DOHH2 (cell line): ENCODE measurements around the gene EIF4B.
"Not testable (repeated sequence)": the region's sequence is repeated elsewhere in the genome, so short reads cannot be mapped to it uniquely, and the experiment has no call there.

Experiments
- H3F3A ChIP-seq: fragments of 200-600 bp; sonication (generic), shearing (Covaris generic); 2 replicates; pipeline ENCODE4 v1.6.0; 2016; ENCODE audit warnings: antibody characterized with exemption, mild to moderate bottlenecking; ENCODE audit not compliant: control insufficient read depth, insufficient read depth
- H3K27ac ChIP-seq: fragments of 200-600 bp; sonication (generic); 2 replicates; pipeline ENCODE4 v1.5.1; 2014; ENCODE audit warnings: low read depth, mild to moderate bottlenecking, low read length, moderate library complexity
- H3K27me3 ChIP-seq: fragments of 200-600 bp; sonication (generic); 2 replicates; pipeline ENCODE4 v1.6.1; 2014; ENCODE audit warnings: mild to moderate bottlenecking, low read length, mixed read lengths; ENCODE audit not compliant: control insufficient read depth
- H3K36me3 ChIP-seq: fragments of 200-600 bp; sonication (generic); 2 replicates; pipeline ENCODE4 v1.6.1; 2014; ENCODE audit warnings: mild to moderate bottlenecking, low read length, moderate library complexity, mixed read lengths; ENCODE audit not compliant: control insufficient read depth
- H3K4me1 ChIP-seq: fragments of 200-600 bp; sonication (generic); 2 replicates; pipeline ENCODE4 v1.6.1; 2014; ENCODE audit warnings: mild to moderate bottlenecking, low read length, mixed read lengths; ENCODE audit not compliant: control insufficient read depth
- H3K4me2 ChIP-seq: fragments of 200-600 bp; sonication (generic); 2 replicates; pipeline ENCODE4 v1.6.0; 2014; ENCODE audit warnings: mild to moderate bottlenecking, low read length, moderate library complexity
- H3K4me3 ChIP-seq: fragments of 200-600 bp; sonication (generic); 2 replicates; pipeline ENCODE4 v1.5.1; 2014; ENCODE audit warnings: mild to moderate bottlenecking, low read length, mixed read lengths
- H3K79me2 ChIP-seq: fragments of 200-600 bp; sonication (generic); 2 replicates; pipeline ENCODE4 v1.6.1; 2014; ENCODE audit warnings: mild to moderate bottlenecking, low read length, mixed read lengths; ENCODE audit not compliant: control insufficient read depth
- H3K9me2 ChIP-seq: fragments of 200-600 bp; sonication (generic); replicated peaks from 2 replicates; pipeline ENCODE4 v1.6.1; 2014; ENCODE audit warnings: mild to moderate bottlenecking, low read length, mixed read lengths; ENCODE audit not compliant: control insufficient read depth
- H3K9me3 ChIP-seq: fragments of 200-600 bp; sonication (generic); 2 replicates; pipeline ENCODE4 v1.6.1; 2014; ENCODE audit warnings: antibody characterized with exemption, low read length, mixed read lengths; ENCODE audit not compliant: control insufficient read depth, insufficient read depth
- H4K20me1 ChIP-seq: fragments of 200-600 bp; sonication (generic); 2 replicates; pipeline ENCODE4 v1.6.0; 2014; ENCODE audit warnings: low read depth, mild to moderate bottlenecking, antibody characterized with exemption, low read length, moderate library complexity; ENCODE audit not compliant: control insufficient read depth, insufficient read depth
- EZH2phosphoT487 ChIP-seq: fragments of 200-600 bp; sonication (generic); IDR thresholded peaks from 2 replicates; pipeline ENCODE4 v1.6.1; 2017; ENCODE audit warnings: borderline replicate concordance, mild to moderate bottlenecking, antibody characterized with exemption, low read length, moderate library complexity, mixed read lengths
- TF ChIP-seq, protein P1 (sequence below): fragments of 200-600 bp; sonication (generic); IDR thresholded peaks from one replicate; pipeline ENCODE4 v1.5.1; 2014; ENCODE audit warnings: antibody characterized with exemption, mild to moderate bottlenecking, low read depth, low read length; ENCODE audit not compliant: poor library complexity, severe bottlenecking

Gene EIF4B

DNA sequence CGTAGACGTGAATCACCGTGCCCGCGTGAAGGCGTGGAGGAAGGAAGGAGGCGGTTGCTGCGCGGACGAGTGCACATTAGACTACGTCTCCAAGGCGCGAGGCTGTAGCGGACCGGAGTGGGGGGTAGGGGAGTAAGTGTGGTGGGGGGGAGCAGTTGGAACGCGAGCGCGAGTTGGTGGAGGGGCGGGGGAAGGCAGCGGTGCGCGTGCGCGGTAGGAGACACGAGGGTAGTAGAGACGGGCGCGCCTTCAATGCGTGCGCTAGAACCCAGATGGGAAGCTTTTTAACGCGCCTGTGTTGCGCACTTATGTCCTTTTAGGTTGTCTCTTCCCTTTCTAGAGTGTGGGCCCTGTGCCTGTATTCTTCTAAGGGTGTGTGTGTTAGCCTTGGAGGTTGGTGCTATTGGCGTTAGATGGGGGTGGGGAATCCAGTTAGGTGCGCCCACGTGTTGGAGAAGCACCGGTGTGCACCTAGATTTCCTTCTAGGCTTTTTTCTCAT lies 604 bp downstream of the EIF4B start:
- peaks cover 64% of the 10 kb centered on the region for H3K79me2 ChIP-seq
- peaks cover 48% of the 10 kb centered on the region for H3K4me1 ChIP-seq
- peak overlapping the region; percentile 88 for H3K27ac ChIP-seq

DNA sequence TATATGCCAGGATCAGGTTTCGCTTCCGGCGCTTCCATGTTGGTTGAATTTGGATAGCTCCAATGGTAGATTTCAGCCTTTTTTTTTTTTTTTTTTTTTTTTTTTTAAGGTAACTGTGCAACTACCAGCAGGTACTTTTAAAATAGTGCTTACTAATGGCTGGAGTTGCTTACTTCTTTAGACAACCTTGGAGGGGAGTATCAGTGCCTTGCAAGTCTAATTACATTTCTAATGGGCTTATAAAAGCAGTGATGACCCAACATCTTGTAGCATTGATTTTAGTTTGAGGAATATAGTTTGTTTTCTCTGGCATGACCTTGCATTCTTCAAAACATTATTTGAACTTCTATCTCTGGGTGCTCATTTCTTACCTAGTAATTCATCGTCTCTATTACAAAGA lies 1.1 kb downstream of the EIF4B start:
- Histone ChIP-seq H3K9me3 (no peaks in the 10 kb centered on the region), H4K20me1 (no peaks in the 10 kb centered on the region; the same call in none of the 2 replicates), H3K4me3 (peak overlapping the region; percentile 91), H3K9me2 (no peaks in the 10 kb centered on the region), H3F3A (peaks cover 20% of the 10 kb centered on the region), H3K36me3 (peaks cover 58% of the 10 kb centered on the region), H3K4me1 (peaks cover 50% of the 10 kb centered on the region), H3K4me2 (peak overlapping the region; percentile 93), H3K79me2 (peaks cover 69% of the 10 kb centered on the region), H3K27ac (peak overlapping the region; percentile 88), H3K27me3 (no peaks in the 10 kb centered on the region)
- TF ChIP-seq EZH2phosphoT487: no peak
- TF ChIP-seq, protein P1, sequence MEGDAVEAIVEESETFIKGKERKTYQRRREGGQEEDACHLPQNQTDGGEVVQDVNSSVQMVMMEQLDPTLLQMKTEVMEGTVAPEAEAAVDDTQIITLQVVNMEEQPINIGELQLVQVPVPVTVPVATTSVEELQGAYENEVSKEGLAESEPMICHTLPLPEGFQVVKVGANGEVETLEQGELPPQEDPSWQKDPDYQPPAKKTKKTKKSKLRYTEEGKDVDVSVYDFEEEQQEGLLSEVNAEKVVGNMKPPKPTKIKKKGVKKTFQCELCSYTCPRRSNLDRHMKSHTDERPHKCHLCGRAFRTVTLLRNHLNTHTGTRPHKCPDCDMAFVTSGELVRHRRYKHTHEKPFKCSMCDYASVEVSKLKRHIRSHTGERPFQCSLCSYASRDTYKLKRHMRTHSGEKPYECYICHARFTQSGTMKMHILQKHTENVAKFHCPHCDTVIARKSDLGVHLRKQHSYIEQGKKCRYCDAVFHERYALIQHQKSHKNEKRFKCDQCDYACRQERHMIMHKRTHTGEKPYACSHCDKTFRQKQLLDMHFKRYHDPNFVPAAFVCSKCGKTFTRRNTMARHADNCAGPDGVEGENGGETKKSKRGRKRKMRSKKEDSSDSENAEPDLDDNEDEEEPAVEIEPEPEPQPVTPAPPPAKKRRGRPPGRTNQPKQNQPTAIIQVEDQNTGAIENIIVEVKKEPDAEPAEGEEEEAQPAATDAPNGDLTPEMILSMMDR: no peak

More for the DNA sequence above, 604 bp downstream of the EIF4B start:
- Histone ChIP-seq H3K9me3 (no peaks in the 10 kb centered on the region), H3K4me3 (peak overlapping the region; percentile 91), H3F3A (peaks cover 20% of the 10 kb centered on the region), H3K4me2 (peak overlapping the region; percentile 93), H3K9me2 (no peaks in the 10 kb centered on the region), H3K36me3 (peaks cover 53% of the 10 kb centered on the region), H4K20me1 (no peaks in the 10 kb centered on the region; the same call in none of the 2 replicates), H3K27me3 (no peaks in the 10 kb centered on the region)
- TF ChIP-seq, protein P1: no peak
- TF ChIP-seq EZH2phosphoT487: no peak

DNA sequence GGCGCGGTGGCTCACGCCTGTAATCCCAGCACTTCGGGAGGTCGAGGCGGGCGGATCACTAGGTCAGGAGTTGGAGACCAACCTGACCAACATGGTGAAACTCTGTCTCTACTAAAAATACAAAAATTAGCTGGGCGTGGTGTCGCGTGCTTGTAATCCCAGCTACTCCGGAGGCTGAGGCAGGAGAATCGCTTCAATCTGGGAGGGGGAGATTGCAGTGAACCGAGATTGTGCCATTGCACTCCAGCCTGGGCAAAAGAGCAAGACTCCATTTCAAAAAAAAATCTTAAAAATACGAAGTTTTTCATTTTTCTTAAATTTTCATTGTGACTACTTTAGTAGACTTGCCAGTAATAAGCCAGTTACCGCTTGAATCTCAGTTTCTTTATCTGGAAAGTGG lies 2.5 kb downstream of the EIF4B start:
- peaks cover 83% of the 10 kb centered on the region for H3K79me2 ChIP-seq
- H3K4me2 ChIP-seq: peak overlapping the region; percentile 93
- not testable (repeated sequence) for H4K20me1 ChIP-seq, H3K9me2 ChIP-seq, H3K9me3 ChIP-seq, H3K27ac ChIP-seq, H3K27me3 ChIP-seq
- peak overlapping the region; percentile 91 for H3K4me3 ChIP-seq
- H3K36me3 ChIP-seq: peaks cover 69% of the 10 kb centered on the region
- peaks cover 50% of the 10 kb centered on the region for H3K4me1 ChIP-seq
- H3F3A ChIP-seq: peaks cover 20% of the 10 kb centered on the region

DNA sequence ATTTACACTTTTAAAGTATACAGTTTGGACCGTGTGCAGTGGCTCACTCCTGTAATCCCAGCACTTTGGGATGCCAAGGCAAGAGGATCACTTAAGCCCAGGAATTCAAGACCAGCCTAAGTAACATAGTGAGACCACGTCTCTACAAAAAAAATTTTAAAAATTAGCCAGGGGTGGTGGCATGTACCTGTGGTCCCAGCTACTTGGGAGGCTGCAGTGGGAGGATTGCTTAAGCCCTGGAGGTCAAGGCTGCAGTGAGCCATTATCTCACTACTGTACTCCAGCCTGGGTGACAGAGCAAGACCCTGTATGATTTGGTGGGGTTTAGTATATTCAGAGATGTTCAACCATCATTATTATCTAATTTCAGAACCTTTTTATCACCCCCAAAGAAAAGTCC lies 4.7 kb downstream of the EIF4B start:
- peaks cover 39% of the 10 kb centered on the region for H3K4me1 ChIP-seq
- TF ChIP-seq EZH2phosphoT487: no peak
- TF ChIP-seq, protein P1: no peak
- peak overlapping the region; percentile 93 for H3K4me2 ChIP-seq
- peaks cover 97% of the 10 kb centered on the region for H3K79me2 ChIP-seq
- H3K4me3 ChIP-seq: no peak overlapping the region
- peaks cover 8% of the 10 kb centered on the region for H4K20me1 ChIP-seq
- no peaks in the 10 kb centered on the region for H3K27me3 ChIP-seq
- H3K36me3 ChIP-seq: peaks cover 89% of the 10 kb centered on the region
- H3K9me2 ChIP-seq: no peaks in the 10 kb centered on the region
- H3K27ac ChIP-seq: no peak overlapping the region
- peaks cover 15% of the 10 kb centered on the region for H3F3A ChIP-seq
- no peaks in the 10 kb centered on the region for H3K9me3 ChIP-seq
